ENCODE measurements around the gene GPR32. TPM values are rescaled to one million over a fixed set of nuclear protein-coding genes. Genes with fewer than 3 reads are reported as not detected.
A peak's percentile ranks its signal among the peaks of the same experiment; 100 is the strongest.
"Not testable (repeated sequence)": the region's sequence is repeated elsewhere in the genome, so short reads cannot be mapped to it uniquely, and the experiment has no call there.

Gene GPR32
- total RNA-seq, 1 donor from 2014 or later, result not detected

DNA sequence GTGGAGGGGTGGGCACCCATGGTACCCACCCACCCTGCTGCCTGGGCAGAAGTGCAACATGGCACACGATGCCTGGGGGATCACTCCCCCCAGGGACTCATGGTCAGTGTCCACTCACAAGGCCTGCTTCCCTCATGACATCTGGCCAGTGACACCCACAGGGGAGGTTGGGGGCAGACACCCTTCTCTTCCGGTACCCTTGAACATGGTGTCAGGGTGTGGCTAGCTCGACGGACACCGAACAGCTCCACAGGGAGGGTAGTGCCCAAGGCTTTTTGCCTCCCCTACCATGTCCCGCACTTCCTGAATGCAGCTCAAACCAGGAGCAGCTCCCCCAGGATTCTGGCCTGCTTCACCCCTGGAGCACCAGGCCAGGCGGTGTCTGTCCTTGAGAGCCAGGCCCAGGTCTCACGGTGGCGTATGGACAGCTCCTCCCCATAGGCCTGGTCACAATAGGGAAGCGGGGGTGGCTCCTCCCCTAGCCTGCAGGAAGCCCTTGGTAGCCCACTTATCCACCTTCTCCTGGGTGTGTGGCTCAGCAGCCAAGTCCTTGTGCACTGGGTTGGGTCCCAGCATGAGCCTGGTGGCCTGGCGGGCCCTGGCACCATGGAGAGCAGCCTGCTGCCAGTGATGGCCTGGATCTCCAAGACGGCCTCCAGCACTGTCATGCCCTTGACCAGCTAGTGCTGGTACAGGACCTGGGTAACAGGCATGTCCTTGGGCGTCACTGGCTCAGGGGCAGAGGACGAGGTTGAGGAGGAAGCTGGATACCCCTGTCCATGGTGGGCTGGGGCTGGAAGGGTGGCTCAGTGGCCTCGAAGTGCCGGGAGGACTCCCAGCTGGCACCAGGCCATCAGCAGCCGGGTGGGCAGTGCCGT is 27.8 kb downstream of the GPR32 start:
- DNase-seq (ENCODE audit: low spot score), result no peak
- ATAC-seq, result no peak

- no peak for ATAC-seq
- DNase-seq (ENCODE audit: low spot score), result no peak
Observed at GRCh38 chr19:50798659-50799546, 28.6 kb downstream of the GPR32 start.

GRCh38 chr19:50799547-50799851 is 29.2 kb downstream of the GPR32 start:
- DNase-seq (ENCODE audit: low spot score) (no peak), ATAC-seq (no peak)

GRCh38 chr19:50801107-50801506 is 30.8 kb downstream of the GPR32 start:
- DNase-seq (ENCODE audit: low spot score) (no peak), ATAC-seq (no peak)

- ATAC-seq, result peak; percentile 2
- DNase-seq (ENCODE audit: low spot score), result no peak
Observed at GRCh38 chr19:50803633-50804419, 33.6 kb downstream of the GPR32 start.

GRCh38 chr19:50804420-50805272 is 34.4 kb downstream of the GPR32 start:
- ATAC-seq (peak; percentile 98), DNase-seq (ENCODE audit: low spot score) (peak; percentile 99)

- ATAC-seq, result no peak
Observed at GRCh38 chr19:50808856-50809255, 38.6 kb downstream of the GPR32 start.

GRCh38 chr19:50811622-50812238 is 41.5 kb downstream of the GPR32 start:
- ATAC-seq; DNase-seq (ENCODE audit: low spot score): not testable (repeated sequence)

More at GRCh38 chr19:50808856-50809255, 38.6 kb downstream of the GPR32 start:
- no peak for DNase-seq (ENCODE audit: low spot score)

DNA sequence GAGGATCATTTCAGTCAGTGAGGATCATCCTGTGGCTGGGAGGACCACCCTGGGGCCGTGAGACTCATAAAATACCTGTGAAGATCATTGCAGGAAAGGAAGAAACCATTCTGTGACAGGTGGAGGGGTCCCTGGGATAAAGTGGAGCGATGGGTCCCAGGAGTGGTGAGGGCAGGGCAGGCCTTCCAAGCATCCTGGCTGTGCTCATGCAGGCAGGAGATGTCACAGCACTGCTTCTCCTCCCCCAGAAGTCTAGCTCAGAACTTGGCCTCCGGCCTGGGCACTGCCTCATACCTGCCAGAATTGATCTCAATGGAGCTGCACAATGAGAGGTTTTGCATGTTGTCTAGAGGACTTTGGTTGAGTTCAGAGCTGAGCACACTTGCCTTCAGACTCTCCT is 42.2 kb downstream of the GPR32 start:
- DNase-seq (ENCODE audit: low spot score) (no peak), ATAC-seq (no peak)

GRCh38 chr19:50814883-50815282 is 44.6 kb downstream of the GPR32 start:
- ATAC-seq (no peak), DNase-seq (ENCODE audit: low spot score) (no peak)

GRCh38 chr19:50815439-50815838 is 45.2 kb downstream of the GPR32 start:
- DNase-seq (ENCODE audit: low spot score) (no peak), ATAC-seq (no peak)

DNA sequence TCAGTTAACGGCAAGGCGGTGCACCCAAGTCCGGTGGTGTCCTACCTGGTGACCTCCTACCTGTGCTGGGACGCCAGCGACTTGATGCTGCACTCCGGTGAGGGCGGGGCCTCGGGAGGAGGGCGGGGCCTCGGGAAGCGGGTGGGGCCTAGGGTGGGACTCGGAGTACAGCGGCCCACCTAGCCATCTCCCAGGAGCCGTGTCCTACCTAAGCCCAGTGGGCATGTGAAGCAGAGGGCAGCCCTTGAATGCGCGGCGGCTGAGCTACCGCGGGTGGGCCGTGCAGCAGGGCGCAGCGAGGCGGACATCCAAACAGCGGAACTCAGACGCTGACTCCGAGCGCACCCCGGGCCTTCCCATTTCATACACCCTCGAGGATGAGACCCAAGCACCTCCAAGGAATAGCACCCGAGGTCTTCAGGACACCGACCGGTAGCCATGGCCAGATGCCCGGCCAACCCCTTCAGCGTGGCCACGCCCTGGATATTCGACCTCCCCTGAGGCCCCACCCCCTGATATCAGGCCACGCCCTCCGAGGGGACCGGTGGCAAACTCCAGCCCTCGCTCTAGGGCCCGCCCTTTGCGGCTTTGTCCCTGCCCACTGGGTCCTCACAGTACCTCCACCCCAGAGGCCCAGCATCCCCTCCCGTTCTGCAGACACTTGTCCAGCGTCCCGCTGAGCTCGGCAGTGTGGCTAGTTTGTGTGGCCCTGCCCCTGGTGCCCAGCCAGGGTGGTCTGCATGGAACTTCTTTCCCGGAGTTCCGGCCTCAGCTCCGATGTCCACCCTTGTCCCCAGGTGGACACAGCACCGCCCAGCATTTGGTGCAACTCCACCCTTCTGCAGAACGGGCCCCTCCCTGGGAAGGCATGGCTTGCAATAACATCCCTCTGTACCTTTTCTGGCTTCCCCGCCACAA is 47.9 kb downstream of the GPR32 start:
- ATAC-seq, result peak; percentile 37

GRCh38 chr19:50818859-50819472 is 48.7 kb downstream of the GPR32 start:
- DNase-seq (ENCODE audit: low spot score) (no peak), ATAC-seq (no peak)

More for the DNA sequence above, 47.9 kb downstream of the GPR32 start:
- no peak for DNase-seq (ENCODE audit: low spot score)

- DNase-seq (ENCODE audit: low spot score), result no peak
- ATAC-seq, result no peak
Observed at GRCh38 chr19:50819636-50820035, 49.4 kb downstream of the GPR32 start.

- ATAC-seq (no peak), DNase-seq (ENCODE audit: low spot score) (no peak)
Observed at GRCh38 chr19:50820086-50820485, 49.8 kb downstream of the GPR32 start.

- no peak for DNase-seq (ENCODE audit: low spot score)
- ATAC-seq, result no peak
Observed at GRCh38 chr19:50820549-50821247, 50.4 kb downstream of the GPR32 start.

DNA sequence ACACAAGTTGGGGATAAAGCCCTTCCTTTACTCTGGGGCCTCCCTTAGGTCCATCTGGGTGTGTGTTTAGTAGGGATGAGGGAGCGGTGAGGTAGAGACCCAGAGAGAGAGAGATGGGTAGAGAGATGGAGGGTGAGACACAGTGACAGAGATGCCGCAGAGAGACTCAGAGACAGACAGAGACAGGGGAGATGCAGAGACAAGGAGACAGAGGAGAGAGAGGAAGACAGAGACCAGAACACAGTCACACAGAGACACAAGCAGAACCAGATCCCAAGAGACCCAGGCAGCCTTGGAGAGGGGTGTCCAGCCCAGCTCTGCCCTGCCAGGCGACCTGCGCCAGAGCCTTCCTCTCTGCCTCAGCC is 51.0 kb downstream of the GPR32 start:
- DNase-seq (ENCODE audit: low spot score), result no peak
- no peak for ATAC-seq
